Panc1 (cell line): ENCODE measurements around the gene CDH23. TPM values are rescaled to one million over a fixed set of nuclear protein-coding genes. Genes with fewer than 3 reads are reported as not detected.

Experiments
- ATAC-seq: fragments of 200-7000 bp; cut with Tn5 transposase; 2 replicates; pipeline ENCODE4 v1.9.1; 2020; ENCODE audit warnings: mild to moderate bottlenecking, moderate library complexity
- BruUV-seq: library from RNA; stranded (reverse); fragments of 400-500 nt; replicated peaks from 2 replicates; lab custom pipeline; 2021; lab: Mats Ljungman, UMichigan
- CTCF ChIA-PET: fragments of 300-600 bp; sonication (Branson Sonifier 250); formaldehyde crosslinking; loops from one replicate; lab custom pipeline; 2022; ENCODE audit warnings: antibody characterized with exemption; lab: Charles Lee
- POLR2A ChIA-PET: fragments of 300-600 bp; sonication (Branson Sonifier 250); formaldehyde crosslinking; loops from one replicate; lab custom pipeline; 2022; ENCODE audit warnings: antibody characterized with exemption; lab: Charles Lee
- DNase-seq: peaks from one replicate; pipeline ENCODE4 v3.0.0-alpha.2; 2010; ENCODE audit warnings: low read depth, low spot score
- H3K27ac ChIP-seq: 2 replicates; pipeline ENCODE4 v1.5.1; 2011; ENCODE audit warnings: mild to moderate bottlenecking, low read length, inconsistent platforms
- H3K27me3 ChIP-seq: fragments of 200-500 bp; sonication (Bioruptor generic); 2 replicates; pipeline ENCODE4 v1.6.0; 2014; ENCODE audit warnings: low read length, inconsistent platforms; ENCODE audit not compliant: control insufficient read depth, insufficient read depth
- H3K36me3 ChIP-seq: fragments of 200-500 bp; sonication (Bioruptor generic); 2 replicates; pipeline ENCODE4 v1.5.1; 2014; ENCODE audit warnings: inconsistent platforms, mild to moderate bottlenecking, low read length, moderate library complexity; ENCODE audit not compliant: control insufficient read depth, insufficient read depth
- H3K4me1 ChIP-seq: 2 replicates; pipeline ENCODE4 v1.5.1; 2011; ENCODE audit warnings: inconsistent platforms, mild to moderate bottlenecking, low read length, moderate library complexity; ENCODE audit not compliant: control insufficient read depth, insufficient read depth
- H3K4me3 ChIP-seq, 2 experiments: 2 replicates each; pipeline ENCODE4 v1.5.1; 2011 to 2012; ENCODE audit warnings: low read depth in 2 of 2, low read length in 2 of 2, mild to moderate bottlenecking in 2 of 2, inconsistent platforms in 1 of 2, moderate library complexity in 1 of 2
- H3K9me3 ChIP-seq: fragments of 200-500 bp; sonication (Bioruptor generic); 2 replicates; pipeline ENCODE4 v1.5.1; 2014; ENCODE audit warnings: low read depth, mild to moderate bottlenecking, inconsistent platforms, low read length, moderate library complexity; ENCODE audit not compliant: control insufficient read depth, insufficient read depth
- POLR2AphosphoS5 ChIP-seq: IDR thresholded peaks from 2 replicates; pipeline ENCODE4 v1.6.1; 2012; ENCODE audit warnings: mild to moderate bottlenecking, low read depth, low read length, moderate library complexity
- SIN3A ChIP-seq: IDR thresholded peaks from 2 replicates; pipeline ENCODE4 v1.6.1; 2012; ENCODE audit warnings: low read depth, mild to moderate bottlenecking, low read length, moderate library complexity, borderline replicate concordance; ENCODE audit not compliant: insufficient read depth
- TCF7L2 ChIP-seq: IDR thresholded peaks from 2 replicates; pipeline ENCODE4 v1.6.1; 2011; ENCODE audit warnings: mild to moderate bottlenecking, low read depth, low read length, inconsistent platforms
- in situ Hi-C: cut with HindIII; loops from 2 replicates; pipeline ENCODE4 v1.10.0; 2016; ENCODE audit warnings: low sequenced_read_pairs, low pct_unique_long_range_greater_than_20kb
- intact Hi-C: fragments of 100-400 bp; cut with micrococcal nuclease; formaldehyde crosslinking; loops from one replicate; pipeline ENCODE4 v1.10.0; 2022; ENCODE audit not compliant: unreplicated experiment
- total RNA-seq: library from RNA; stranded (reverse); gene quantifications from one replicate; pipeline ENCODE4 v1.2.1, GENCODE V29; 2021; ENCODE audit not compliant: unreplicated experiment
- TF ChIP-seq, protein P1 (sequence below), 2 experiments: IDR thresholded peaks; 2 replicates each; pipeline ENCODE4 v1.6.1; 2011 to 2012; ENCODE audit warnings: low read depth in 2 of 2, control low read depth in 1 of 2, low read length in 1 of 2, mild to moderate bottlenecking in 1 of 2, moderate library complexity in 1 of 2; ENCODE audit not compliant: insufficient read depth in 1 of 2
- TF ChIP-seq, protein P2 (sequence below): fragments of 450-650 bp; IDR thresholded peaks from 2 replicates; pipeline ENCODE4 v1.5.1; 2017; ENCODE audit warnings: mild to moderate bottlenecking

Gene CDH23
- total RNA-seq, 1 experiment from 2014 or later = 2.7 TPM

GRCh38 chr10:71463111-71463510 is 66.4 kb downstream of the CDH23 start:
- CTCF ChIA-PET = no interaction called here

GRCh38 chr10:71465551-71466252 is 69.0 kb downstream of the CDH23 start:
- ChIA-PET POLR2A (interaction anchor here (1.0 kb wide), 1 partner anchor 84 kb away, joined by 3 read pairs; no protein-coding TSS in a partner anchor), CTCF (no interaction called here)
- Histone ChIP-seq H3K4me1 (no peaks in the 10 kb centered on the region), H3K4me3 (no peak overlapping the region), H3K27ac (no peak overlapping the region), H3K36me3 (no peaks in the 10 kb centered on the region), H3K27me3 (no peaks in the 10 kb centered on the region), H3K9me3 (no peaks in the 10 kb centered on the region)
- ATAC-seq = no peak
- TF ChIP-seq, protein P1, sequence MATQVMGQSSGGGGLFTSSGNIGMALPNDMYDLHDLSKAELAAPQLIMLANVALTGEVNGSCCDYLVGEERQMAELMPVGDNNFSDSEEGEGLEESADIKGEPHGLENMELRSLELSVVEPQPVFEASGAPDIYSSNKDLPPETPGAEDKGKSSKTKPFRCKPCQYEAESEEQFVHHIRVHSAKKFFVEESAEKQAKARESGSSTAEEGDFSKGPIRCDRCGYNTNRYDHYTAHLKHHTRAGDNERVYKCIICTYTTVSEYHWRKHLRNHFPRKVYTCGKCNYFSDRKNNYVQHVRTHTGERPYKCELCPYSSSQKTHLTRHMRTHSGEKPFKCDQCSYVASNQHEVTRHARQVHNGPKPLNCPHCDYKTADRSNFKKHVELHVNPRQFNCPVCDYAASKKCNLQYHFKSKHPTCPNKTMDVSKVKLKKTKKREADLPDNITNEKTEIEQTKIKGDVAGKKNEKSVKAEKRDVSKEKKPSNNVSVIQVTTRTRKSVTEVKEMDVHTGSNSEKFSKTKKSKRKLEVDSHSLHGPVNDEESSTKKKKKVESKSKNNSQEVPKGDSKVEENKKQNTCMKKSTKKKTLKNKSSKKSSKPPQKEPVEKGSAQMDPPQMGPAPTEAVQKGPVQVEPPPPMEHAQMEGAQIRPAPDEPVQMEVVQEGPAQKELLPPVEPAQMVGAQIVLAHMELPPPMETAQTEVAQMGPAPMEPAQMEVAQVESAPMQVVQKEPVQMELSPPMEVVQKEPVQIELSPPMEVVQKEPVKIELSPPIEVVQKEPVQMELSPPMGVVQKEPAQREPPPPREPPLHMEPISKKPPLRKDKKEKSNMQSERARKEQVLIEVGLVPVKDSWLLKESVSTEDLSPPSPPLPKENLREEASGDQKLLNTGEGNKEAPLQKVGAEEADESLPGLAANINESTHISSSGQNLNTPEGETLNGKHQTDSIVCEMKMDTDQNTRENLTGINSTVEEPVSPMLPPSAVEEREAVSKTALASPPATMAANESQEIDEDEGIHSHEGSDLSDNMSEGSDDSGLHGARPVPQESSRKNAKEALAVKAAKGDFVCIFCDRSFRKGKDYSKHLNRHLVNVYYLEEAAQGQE (IDR thresholded peaks at IDR 0.05; ENCODE audit: insufficient read depth in 1 of 2, low read depth in 2 of 2, low read length in 1 of 2) = no peak
- TF ChIP-seq TCF7L2 (no peak), SIN3A (no peak), POLR2AphosphoS5 (no peak)
- TF ChIP-seq, protein P2, sequence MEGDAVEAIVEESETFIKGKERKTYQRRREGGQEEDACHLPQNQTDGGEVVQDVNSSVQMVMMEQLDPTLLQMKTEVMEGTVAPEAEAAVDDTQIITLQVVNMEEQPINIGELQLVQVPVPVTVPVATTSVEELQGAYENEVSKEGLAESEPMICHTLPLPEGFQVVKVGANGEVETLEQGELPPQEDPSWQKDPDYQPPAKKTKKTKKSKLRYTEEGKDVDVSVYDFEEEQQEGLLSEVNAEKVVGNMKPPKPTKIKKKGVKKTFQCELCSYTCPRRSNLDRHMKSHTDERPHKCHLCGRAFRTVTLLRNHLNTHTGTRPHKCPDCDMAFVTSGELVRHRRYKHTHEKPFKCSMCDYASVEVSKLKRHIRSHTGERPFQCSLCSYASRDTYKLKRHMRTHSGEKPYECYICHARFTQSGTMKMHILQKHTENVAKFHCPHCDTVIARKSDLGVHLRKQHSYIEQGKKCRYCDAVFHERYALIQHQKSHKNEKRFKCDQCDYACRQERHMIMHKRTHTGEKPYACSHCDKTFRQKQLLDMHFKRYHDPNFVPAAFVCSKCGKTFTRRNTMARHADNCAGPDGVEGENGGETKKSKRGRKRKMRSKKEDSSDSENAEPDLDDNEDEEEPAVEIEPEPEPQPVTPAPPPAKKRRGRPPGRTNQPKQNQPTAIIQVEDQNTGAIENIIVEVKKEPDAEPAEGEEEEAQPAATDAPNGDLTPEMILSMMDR = no peak
- DNase-seq = no peak
- no TSS peak for BruUV-seq
- in situ Hi-C loops = no loop called here
- intact Hi-C loops = no loop called here

More at GRCh38 chr10:71463111-71463510, 66.4 kb downstream of the CDH23 start:
- Histone ChIP-seq H3K27ac (no peak overlapping the region), H3K27me3 (0 out of 2 replicates have a peak, but pooled peaks cover 3% of the 10 kb centered on the region), H3K4me3 (no peak overlapping the region), H3K36me3 (no peaks in the 10 kb centered on the region), H3K9me3 (no peaks in the 10 kb centered on the region), H3K4me1 (no peaks in the 10 kb centered on the region)
- in situ Hi-C loops = no loop called here
- DNase-seq (no peak), ATAC-seq (no peak)
- no TSS peak for BruUV-seq
- no peak for TF ChIP-seq SIN3A
- TF ChIP-seq, protein P2 = no peak
- TF ChIP-seq POLR2AphosphoS5 = no peak
- TF ChIP-seq, protein P1 (IDR thresholded peaks at IDR 0.05; ENCODE audit: insufficient read depth in 1 of 2, low read depth in 2 of 2, low read length in 1 of 2) = no peak
- TF ChIP-seq TCF7L2 = no peak
- POLR2A ChIA-PET = no interaction called here
- intact Hi-C loops = no loop called here
